K562 (cell line): ENCODE measurements around the gene STK11. TPM values are rescaled to one million over a fixed set of nuclear protein-coding genes. Genes with fewer than 3 reads are reported as not detected.

Experiments used
- ARID2 ChIP-seq: fragments of 450-650 bp; IDR thresholded peaks from 2 replicates; pipeline ENCODE4 v1.6.1; 2017; ENCODE audit warnings: antibody characterized with exemption, mild to moderate bottlenecking
- FOSL1 ChIP-seq: fragments of 200-800 bp; sonication (Bioruptor generic); conservative IDR thresholded peaks from 2 replicates; pipeline ENCODE4 v1.6.1; 2016; ENCODE audit warnings: missing genetic modification characterization, missing compliant biosample characterization
- FOXP1 ChIP-seq: sonication (generic); formaldehyde crosslinking; IDR thresholded peaks from 2 replicates; pipeline ENCODE4 v1.8.0; 2022; ENCODE audit warnings: mild to moderate bottlenecking, missing genetic modification reagents
- HCFC1 ChIP-seq: IDR thresholded peaks from 2 replicates; pipeline ENCODE4 v1.6.1; 2012; ENCODE audit warnings: low read depth, low read length, improper control_type of control experiment
- NFE2L1 ChIP-seq: fragments of 450-650 bp; IDR thresholded peaks from 2 replicates; pipeline ENCODE4 v1.6.1; 2016; ENCODE audit warnings: missing genetic modification characterization, low read depth, mild to moderate bottlenecking, missing compliant biosample characterization, moderate library complexity, borderline replicate concordance
- NR2C2 ChIP-seq, 2 experiments: fragments of 200-800 bp in 1 of 2; sonication (Bioruptor generic) in 1 of 2; sonication (generic) in 1 of 2; formaldehyde crosslinking in 1 of 2; IDR thresholded peaks; 2 replicates each; pipeline versions ENCODE4 v1.6.1 to v1.8.0; 2016 to 2022; ENCODE audit warnings: mild to moderate bottlenecking in 1 of 2, missing compliant biosample characterization in 1 of 2, missing genetic modification characterization in 1 of 2, missing genetic modification reagents in 1 of 2
- POLR2A ChIP-seq: fragments of 450-650 bp; conservative IDR thresholded peaks from 2 replicates; pipeline ENCODE4 v1.6.1; 2016
- POLR2AphosphoS2 ChIP-seq: IDR thresholded peaks from 2 replicates; pipeline ENCODE4 v1.6.1; 2012; ENCODE audit warnings: low read length, improper control_type of control experiment
- POLR2G ChIP-seq: fragments of 200-400 bp; formaldehyde crosslinking; IDR thresholded peaks from 2 replicates; pipeline ENCODE4 v1.6.1; 2017; ENCODE audit warnings: low read depth, mild to moderate bottlenecking, antibody characterized with exemption, low read length, moderate library complexity
- SRSF9 ChIP-seq: fragments of 200-400 bp; formaldehyde crosslinking; IDR thresholded peaks from 2 replicates; pipeline ENCODE4 v1.6.1; 2017; ENCODE audit warnings: low read depth, low read length, borderline replicate concordance
- XRCC5 ChIP-seq: fragments of 200-400 bp; formaldehyde crosslinking; IDR thresholded peaks from 2 replicates; pipeline ENCODE4 v1.6.1; 2017; ENCODE audit warnings: low read depth, mild to moderate bottlenecking, low read length
- ZKSCAN1 ChIP-seq: fragments of 150-350 bp; IDR thresholded peaks from 2 replicates; pipeline ENCODE4 v1.6.1; 2016; ENCODE audit warnings: low read depth, low read length
- ZNF282 ChIP-seq: sonication (generic); formaldehyde crosslinking; IDR thresholded peaks from 2 replicates; pipeline ENCODE4 v1.8.1; 2023; ENCODE audit warnings: missing genetic modification reagents
- polyA plus RNA-seq, 8 experiments: library from polyadenylated mRNA; depleted of rRNA in 4 of 8; stranded (reverse) in 5 of 8; unstranded in 3 of 8; fragments of >200 nt; fragmentation: Nextera tagmentation in 2 of 8; fragmentation: Illumina TruSeq in 1 of 8; extraction: Ambion mirVana in 2 of 8; extraction: Trizol in 1 of 8; gene quantifications; 2 replicates each; pipeline versions ENCODE4 v1.2.1 to v1.2.3, GENCODE V29; 2011 to 2014; ENCODE audit warnings: inconsistent platforms in 1 of 8, missing spikeins in 1 of 8
- total RNA-seq, 7 experiments: library from RNA; depleted of rRNA in 6 of 7; stranded (reverse); fragments of >200 nt in 6 of 7; fragmentation: Illumina TruSeq in 2 of 7; extraction: Trizol in 2 of 7; gene quantifications; 2 replicates each; pipeline versions ENCODE4 v1.2.1 to v1.2.3, GENCODE V29; 2011 to 2021; ENCODE audit warnings: low replicate concordance in 1 of 7
- TF ChIP-seq, protein P1 (sequence below): fragments of 250-450 bp; sonication (Bioruptor Pico); IDR thresholded peaks from 2 replicates; pipeline ENCODE4 v1.5.0; 2021; ENCODE audit warnings: mild to moderate bottlenecking, moderate library complexity
- TF ChIP-seq, protein P2 (sequence below): sonication (generic); formaldehyde crosslinking; IDR thresholded peaks from 2 replicates; pipeline ENCODE4 v1.8.1; 2023; ENCODE audit warnings: mild to moderate bottlenecking, missing genetic modification reagents

STK11 gene
- total and polyA plus RNA-seq, 9 of the 15 experiments (the other 6 are each of a cell fraction or from before 2014, with no cell fraction given): 0.15 to 96.5 (median 31.7) TPM

DNA sequence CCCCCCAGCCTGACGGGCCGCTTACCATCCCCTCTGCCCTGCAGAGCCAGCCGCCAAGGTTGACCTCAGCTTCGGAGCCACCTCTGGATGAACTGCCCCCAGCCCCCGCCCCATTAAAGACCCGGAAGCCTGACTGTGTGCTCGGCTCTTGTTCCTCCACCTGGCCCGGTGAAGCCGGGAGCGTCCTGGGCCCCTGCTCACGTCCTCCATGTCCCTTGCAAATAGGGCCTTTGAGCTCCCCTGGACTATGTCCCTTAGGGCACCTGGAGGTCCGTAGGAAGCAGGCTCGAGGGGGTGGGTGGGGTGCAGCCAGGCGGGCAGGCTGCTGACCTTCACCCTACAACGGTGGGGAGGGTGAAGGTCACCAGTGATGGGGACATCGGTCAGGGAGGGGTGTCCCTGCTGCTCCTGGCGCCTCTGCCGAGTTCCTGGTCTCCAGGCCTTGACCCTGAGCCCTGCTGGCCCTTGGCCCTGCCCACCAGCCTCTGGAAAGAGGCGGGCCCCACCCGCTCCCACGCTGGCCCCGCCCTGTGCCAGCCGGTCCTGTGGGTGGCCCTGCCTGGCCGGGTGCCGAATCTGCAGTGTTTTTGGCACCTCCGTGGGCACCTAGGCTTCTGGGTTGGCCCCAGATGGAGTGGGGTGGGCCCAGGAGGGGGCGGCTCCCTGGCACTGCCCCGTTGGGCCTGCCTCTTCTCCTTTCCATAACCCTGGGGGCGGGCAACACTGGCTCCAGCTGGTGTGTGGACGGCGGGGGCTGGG is 39.3 kb downstream of the STK11 start (continued):
- TF ChIP-seq, protein P1, sequence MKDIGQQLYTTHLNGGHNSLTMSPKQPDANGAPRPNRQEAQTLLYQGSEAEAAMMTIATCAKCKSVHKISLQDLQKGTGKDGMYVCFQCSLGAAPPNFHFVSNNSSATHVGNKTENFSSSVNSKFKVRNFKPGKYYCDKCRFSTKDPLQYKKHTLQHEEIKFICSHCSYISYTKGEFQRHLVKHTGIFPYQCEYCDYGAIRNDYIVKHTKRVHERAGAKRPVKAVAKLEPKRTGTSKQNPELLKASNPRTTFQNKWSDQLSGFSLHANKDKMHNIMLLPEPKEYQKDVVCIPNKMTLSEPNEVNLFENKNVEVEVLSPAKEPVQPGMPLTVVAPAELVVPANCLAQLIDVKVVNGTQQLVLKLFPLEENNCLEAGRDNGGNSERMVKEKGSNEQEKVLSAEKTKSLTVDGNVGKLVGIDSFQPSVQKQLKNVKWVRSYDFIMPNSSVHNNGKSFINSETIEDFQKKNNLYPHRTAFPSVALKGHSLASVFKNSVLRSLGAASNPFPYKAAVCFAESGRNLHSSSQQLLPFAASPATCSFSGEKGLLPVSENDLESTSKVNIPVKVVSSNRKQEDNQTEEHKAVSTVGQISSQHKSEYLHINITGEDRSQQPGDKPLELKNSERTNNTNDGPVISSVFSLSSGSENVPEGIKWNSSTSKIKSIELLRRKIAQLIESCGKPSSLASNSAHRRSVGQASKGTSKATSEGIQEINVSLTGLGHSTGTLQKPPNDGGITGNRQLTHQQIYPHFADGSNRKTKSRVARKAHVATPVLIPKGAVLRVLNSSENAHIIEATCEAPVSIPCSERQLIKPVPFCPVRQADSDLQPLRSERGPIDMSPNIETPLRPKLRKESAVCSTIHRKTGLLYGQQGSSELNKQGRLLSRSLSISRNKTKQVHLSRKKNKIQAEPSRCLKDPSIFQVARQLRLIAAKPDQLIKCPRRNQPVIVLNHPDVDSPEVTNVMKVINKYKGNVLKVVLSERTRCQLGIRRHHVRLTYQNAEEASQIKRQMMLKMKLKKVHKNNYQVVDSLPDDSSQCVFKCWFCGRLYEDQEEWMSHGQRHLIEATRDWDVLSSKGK (CRISPR knock-in tag): no peak
- no peak for TF ChIP-seq POLR2AphosphoS2
- TF ChIP-seq SRSF9: no peak
- TF ChIP-seq, protein P2, sequence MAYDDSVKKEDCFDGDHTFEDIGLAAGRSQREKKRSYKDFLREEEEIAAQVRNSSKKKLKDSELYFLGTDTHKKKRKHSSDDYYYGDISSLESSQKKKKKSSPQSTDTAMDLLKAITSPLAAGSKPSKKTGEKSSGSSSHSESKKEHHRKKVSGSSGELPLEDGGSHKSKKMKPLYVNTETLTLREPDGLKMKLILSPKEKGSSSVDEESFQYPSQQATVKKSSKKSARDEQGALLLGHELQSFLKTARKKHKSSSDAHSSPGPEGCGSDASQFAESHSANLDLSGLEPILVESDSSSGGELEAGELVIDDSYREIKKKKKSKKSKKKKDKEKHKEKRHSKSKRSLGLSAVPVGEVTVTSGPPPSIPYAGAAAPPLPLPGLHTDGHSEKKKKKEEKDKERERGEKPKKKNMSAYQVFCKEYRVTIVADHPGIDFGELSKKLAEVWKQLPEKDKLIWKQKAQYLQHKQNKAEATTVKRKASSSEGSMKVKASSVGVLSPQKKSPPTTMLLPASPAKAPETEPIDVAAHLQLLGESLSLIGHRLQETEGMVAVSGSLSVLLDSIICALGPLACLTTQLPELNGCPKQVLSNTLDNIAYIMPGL (CRISPR knock-in tag): no peak
- TF ChIP-seq POLR2G: peak; percentile 45
- TF ChIP-seq NR2C2 (CRISPR knock-in tag; IDR thresholded peaks at IDR 0.05): no peak
- peak; percentile 44; the same call in 1 of the 2 replicates for TF ChIP-seq NR2C2 (tag; IDR thresholded peaks at IDR 0.05)
- TF ChIP-seq FOSL1: no peak
- TF ChIP-seq FOXP1 (CRISPR knock-in tag): no peak
- TF ChIP-seq ARID2: no peak
- peak; percentile 90 for TF ChIP-seq ZKSCAN1
- TF ChIP-seq XRCC5: no peak
- TF ChIP-seq POLR2A: peak; percentile 41; the same call in 1 of the 2 replicates
- 0 out of 2 replicates have a peak, but pooled peaks have one; percentile 45 for TF ChIP-seq ZNF282
- peak; percentile 3; the same call in 1 of the 2 replicates for TF ChIP-seq HCFC1
- no peak for TF ChIP-seq NFE2L1
